Thyroid gland (tissue), 4 donors: ENCODE results near the gene SYNPO. TPM values are rescaled to one million over a fixed set of nuclear protein-coding genes. Genes with fewer than 3 reads are reported as not detected.

Experiments used
- DNase-seq, 2 donors: peaks; one replicate each; pipeline ENCODE4 v3.0.0-alpha.2; 2019
- H3K27ac ChIP-seq, 3 donors: fragments of 200-600 bp; sonication (generic); 1 replicate in 2 of 3; 2 replicates in 1 of 3; pipeline ENCODE4 v1.5.1; 2016 to 2019; ENCODE audit warnings: mild to moderate bottlenecking in 1 of 3, moderate library complexity in 1 of 3
- H3K27me3 ChIP-seq: fragments of 200-600 bp; sonication (generic); one replicate; pipeline ENCODE4 v1.5.1; 2019
- H3K36me3 ChIP-seq, 2 donors: fragments of 200-600 bp; sonication (generic); one replicate each; pipeline ENCODE4 v1.5.1; 2016 to 2019
- H3K4me1 ChIP-seq, 2 donors: fragments of 200-600 bp; sonication (generic); one replicate each; pipeline ENCODE4 v1.5.1; 2017 to 2019
- H3K4me3 ChIP-seq, 3 donors: fragments of 200-600 bp; sonication (generic); replicated peaks in 1 of 3; 1 replicate in 2 of 3; 2 replicates in 1 of 3; pipeline ENCODE4 v1.5.1; 2016; ENCODE audit warnings: mild to moderate bottlenecking in 1 of 3
- H3K9me3 ChIP-seq: fragments of 200-600 bp; sonication (generic); one replicate; pipeline ENCODE4 v1.5.1; 2017
- POLR2A ChIP-seq, 2 donors: fragments of 450-650 bp; IDR thresholded peaks; one replicate each; pipeline ENCODE4 v1.6.1; 2017; ENCODE audit warnings: antibody characterized with exemption in 2 of 2, mild to moderate bottlenecking in 2 of 2, moderate library complexity in 1 of 2
- WGBS, 2 donors: methylation state at CpG; one replicate each; pipeline ENCODE4 v1.1.5; 2017; 5-methylcytosine and 5-hydroxymethylcytosine counted together
- intact Hi-C: fragments of 100-400 bp; cut with DNase I; formaldehyde crosslinking; loops from one replicate; pipeline ENCODE4 v1.15.1; 2023
- total RNA-seq, 4 donors: library from RNA; depleted of rRNA; stranded (reverse); fragments of >200 nt; gene quantifications; one replicate each; pipeline ENCODE4 v1.2.3, GENCODE V29; 2016
- TF ChIP-seq, protein P1 (sequence below), 6 experiments: fragments of 200-600 bp in 3 of 6; fragments of 450-650 bp in 3 of 6; sonication (generic) in 3 of 6; IDR thresholded peaks; one replicate each; pipeline ENCODE4 v1.5.1; 2016 to 2019; ENCODE audit warnings: antibody characterized with exemption in 6 of 6, mild to moderate bottlenecking in 2 of 6, inconsistent platforms in 1 of 6, moderate library complexity in 1 of 6

SYNPO gene
- total RNA-seq, 4 donors from 2014 or later: 8.8 to 19.3 (median 14.1) TPM

DNA sequence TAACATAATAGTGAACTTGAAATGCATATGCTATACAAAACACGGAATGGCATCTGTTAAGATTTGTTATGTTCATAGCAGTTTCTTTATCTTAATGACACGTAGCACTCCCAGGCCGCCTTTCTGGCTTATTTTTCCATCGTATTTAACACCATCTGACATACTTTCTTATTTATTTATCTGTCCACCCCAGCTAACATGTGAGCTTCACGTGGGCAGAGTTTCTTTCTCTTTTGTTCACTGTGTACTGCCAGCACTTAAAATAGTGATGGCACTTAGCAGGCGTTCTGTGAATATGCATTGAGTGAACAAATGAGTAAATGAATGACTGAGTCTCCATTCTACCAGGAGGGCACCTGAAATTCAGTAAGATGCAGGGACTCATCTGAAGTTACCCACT lies 29.4 kb upstream of the SYNPO start:
- Histone ChIP-seq H3K27ac (peak overlapping the region in 1 of 3 donors; percentile 66), H3K36me3 (no peaks in the 10 kb centered on the region), H3K4me3 (no peak overlapping the region), H3K27me3 (no peaks in the 10 kb centered on the region), H3K9me3 (no peaks in the 10 kb centered on the region), H3K4me1 (peaks cover 18 to 53% of the 10 kb centered on the region in 2 donors)
- TF ChIP-seq POLR2A (IDR thresholded peaks at IDR 0.05): no peak
- TF ChIP-seq, protein P1, sequence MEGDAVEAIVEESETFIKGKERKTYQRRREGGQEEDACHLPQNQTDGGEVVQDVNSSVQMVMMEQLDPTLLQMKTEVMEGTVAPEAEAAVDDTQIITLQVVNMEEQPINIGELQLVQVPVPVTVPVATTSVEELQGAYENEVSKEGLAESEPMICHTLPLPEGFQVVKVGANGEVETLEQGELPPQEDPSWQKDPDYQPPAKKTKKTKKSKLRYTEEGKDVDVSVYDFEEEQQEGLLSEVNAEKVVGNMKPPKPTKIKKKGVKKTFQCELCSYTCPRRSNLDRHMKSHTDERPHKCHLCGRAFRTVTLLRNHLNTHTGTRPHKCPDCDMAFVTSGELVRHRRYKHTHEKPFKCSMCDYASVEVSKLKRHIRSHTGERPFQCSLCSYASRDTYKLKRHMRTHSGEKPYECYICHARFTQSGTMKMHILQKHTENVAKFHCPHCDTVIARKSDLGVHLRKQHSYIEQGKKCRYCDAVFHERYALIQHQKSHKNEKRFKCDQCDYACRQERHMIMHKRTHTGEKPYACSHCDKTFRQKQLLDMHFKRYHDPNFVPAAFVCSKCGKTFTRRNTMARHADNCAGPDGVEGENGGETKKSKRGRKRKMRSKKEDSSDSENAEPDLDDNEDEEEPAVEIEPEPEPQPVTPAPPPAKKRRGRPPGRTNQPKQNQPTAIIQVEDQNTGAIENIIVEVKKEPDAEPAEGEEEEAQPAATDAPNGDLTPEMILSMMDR (IDR thresholded peaks at IDR 0.05): no peak
- intact Hi-C loops: no loop called here
- 82% methylated on average over 6 of the region's 6 CpGs for WGBS, 2 donors
- DNase-seq: no peak

DNA sequence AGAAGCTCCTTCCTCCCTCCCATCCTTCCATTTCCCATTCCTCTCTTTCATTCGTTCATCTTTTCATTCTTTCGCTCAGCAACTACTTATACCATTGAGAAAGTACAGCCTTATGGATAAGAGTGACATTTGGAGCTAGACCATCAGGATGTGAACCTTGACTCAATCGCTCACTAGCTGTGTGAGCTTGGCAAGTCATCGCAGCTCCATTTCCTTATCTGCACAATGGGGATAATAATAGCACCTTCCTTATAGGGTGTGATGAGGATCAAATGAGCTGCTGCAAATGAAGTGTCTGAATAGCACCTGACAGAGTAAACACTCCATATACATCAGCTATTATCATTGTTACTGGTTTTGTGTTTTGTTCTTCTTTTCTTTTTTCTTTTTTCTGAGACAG lies 28.1 kb upstream of the SYNPO start:
- 72 to 77% methylated on average over 4 of the region's 4 CpGs for WGBS, 2 donors
- H3K4me3 ChIP-seq: no peak overlapping the region
- H3K4me1 ChIP-seq: peaks cover 21 to 61% of the 10 kb centered on the region in 2 donors
- intact Hi-C loops: no loop called here
- no peaks in the 10 kb centered on the region for H3K9me3 ChIP-seq
- DNase-seq: no peak
- TF ChIP-seq, protein P1 (IDR thresholded peaks at IDR 0.05): no peak
- no peak for TF ChIP-seq POLR2A (IDR thresholded peaks at IDR 0.05)
- H3K36me3 ChIP-seq: no peaks in the 10 kb centered on the region
- no peaks in the 10 kb centered on the region for H3K27me3 ChIP-seq
- H3K27ac ChIP-seq: peak overlapping the region in 2 of 3 donors; percentile 36 to 66

DNA sequence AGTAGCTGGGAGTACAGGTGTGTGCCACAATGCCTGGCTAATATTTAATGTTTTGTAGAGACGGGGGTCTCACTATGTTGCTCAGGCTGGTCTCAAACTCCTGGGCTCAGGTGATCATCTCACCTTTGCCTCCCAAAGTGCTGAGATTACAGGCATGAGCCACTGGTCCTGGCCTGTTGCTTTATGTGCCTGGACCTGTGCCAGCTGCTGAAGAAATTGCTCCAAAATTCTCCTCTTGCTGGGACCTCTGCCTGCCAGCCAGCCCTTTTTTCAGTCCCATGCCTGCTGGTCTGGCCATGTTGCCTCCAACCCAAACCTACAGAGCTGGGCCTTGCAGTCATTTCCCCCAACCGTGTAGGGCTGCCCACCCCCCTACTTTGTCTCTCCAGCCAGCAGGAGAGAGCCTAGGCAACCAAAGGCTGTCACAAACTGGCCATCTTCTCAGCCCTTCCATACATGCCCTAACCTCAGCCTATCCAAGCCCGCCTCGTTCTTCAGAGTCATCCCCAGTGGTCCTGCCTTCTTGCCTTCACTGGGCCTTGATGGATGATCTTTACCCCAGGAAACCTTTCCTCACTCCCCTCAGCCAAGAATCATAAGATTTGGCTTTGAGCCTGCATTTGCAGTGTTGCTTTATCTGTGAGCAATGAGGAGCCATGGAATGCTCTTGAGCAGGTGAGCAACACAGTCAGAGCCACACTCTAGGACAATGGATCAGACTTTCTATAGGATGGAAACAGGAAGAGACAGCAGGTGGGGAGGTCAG lies 27.4 kb upstream of the SYNPO start:
- Histone ChIP-seq H3K9me3 (no peaks in the 10 kb centered on the region), H3K27ac (peak overlapping the region in 2 of 3 donors; percentile 36 to 45), H3K4me1 (peaks cover 21 to 64% of the 10 kb centered on the region in 2 donors), H3K27me3 (no peaks in the 10 kb centered on the region), H3K4me3 (no peak overlapping the region), H3K36me3 (no peaks in the 10 kb centered on the region)
- 73 to 79% methylated on average over 4 of the region's 4 CpGs for WGBS, 2 donors
- TF ChIP-seq, protein P1 (IDR thresholded peaks at IDR 0.05): no peak
- TF ChIP-seq POLR2A (IDR thresholded peaks at IDR 0.05): no peak
- DNase-seq: peak; percentile 44 to 55
- intact Hi-C loops: no loop called here

DNA sequence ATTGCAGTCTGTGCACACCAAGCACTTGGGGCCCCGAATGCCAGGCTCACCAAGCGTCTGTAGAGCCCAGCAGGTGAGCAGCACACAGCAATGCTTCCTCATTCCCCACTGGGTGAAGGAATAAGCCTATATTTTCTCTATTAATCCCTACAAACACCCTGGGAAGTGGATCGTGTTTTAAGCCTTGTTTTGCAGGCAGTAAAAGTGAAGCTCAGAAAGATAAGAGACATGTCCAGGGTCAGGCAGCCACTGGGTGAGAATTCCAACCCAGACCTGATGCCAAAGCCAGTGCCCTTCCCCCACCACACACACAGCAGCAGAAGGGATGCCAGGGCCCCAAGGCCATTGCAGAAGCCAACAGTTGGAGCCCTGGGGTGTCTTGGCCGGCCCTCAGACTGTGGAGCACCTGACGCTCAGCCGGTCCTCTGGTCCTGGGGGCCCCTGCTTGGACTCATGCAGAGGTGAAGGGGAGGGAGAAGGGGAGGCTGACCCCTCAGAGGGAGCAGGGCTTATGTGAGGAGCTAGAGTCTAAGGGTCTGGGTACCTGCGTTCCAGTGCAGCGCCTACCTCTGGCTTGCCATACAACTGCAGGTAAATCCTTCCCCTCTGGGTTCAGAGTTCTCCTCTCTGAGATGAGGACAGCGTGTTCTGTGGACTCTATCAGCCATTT lies 26.3 kb upstream of the SYNPO start:
- 63 to 80% methylated on average over 5 to 6 of the region's 9 CpGs for WGBS, 2 donors
- intact Hi-C loops: no loop called here
- H3K27me3 ChIP-seq: no peaks in the 10 kb centered on the region
- H3K36me3 ChIP-seq: no peaks in the 10 kb centered on the region
- H3K4me3 ChIP-seq: no peak overlapping the region
- TF ChIP-seq, protein P1 (IDR thresholded peaks at IDR 0.05): no peak
- no peak for DNase-seq
- H3K27ac ChIP-seq: peak overlapping the region in 1 of 3 donors; percentile 36
- no peaks in the 10 kb centered on the region for H3K9me3 ChIP-seq
- H3K4me1 ChIP-seq: peaks cover 21 to 71% of the 10 kb centered on the region in 2 donors

DNA sequence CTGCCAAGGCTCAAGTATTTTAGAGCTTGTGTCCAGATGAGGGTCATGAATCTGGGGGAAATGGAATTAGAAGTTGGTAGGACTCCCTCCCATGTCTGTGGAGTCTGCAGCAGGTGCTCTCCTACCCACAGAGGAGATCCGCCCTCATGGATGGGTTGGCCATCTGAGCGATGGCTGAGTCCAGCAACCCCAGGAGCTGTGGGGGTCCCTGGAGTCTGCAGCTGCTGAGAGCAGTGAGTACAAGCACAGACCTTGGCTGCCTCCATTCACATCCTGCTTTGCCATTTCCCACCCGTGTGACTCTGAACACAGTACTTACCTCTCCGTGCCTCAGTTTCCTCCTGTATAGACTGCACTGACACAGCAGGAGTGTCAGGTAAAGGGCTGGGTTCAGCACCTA lies 25.8 kb upstream of the SYNPO start:
- DNase-seq: no peak
- Histone ChIP-seq H3K9me3 (no peaks in the 10 kb centered on the region), H3K27ac (peak overlapping the region in 2 of 3 donors; percentile 48 to 60), H3K27me3 (no peaks in the 10 kb centered on the region), H3K4me3 (no peak overlapping the region), H3K36me3 (no peaks in the 10 kb centered on the region), H3K4me1 (peaks cover 21 to 75% of the 10 kb centered on the region in 2 donors)
- 73 to 89% methylated on average over 4 of the region's 4 CpGs for WGBS, 2 donors
- no peak for TF ChIP-seq POLR2A (IDR thresholded peaks at IDR 0.05)
- TF ChIP-seq, protein P1 (IDR thresholded peaks at IDR 0.05): no peak
- intact Hi-C loops: no loop called here
